Activated CD4-positive, alpha-beta T cell treated with anti-CD3 and anti-CD28 coated beads, Interleukin-2, Interleukin-6, amounts not matched to agents 100 ng/mL and 50 ng/mL, durations not matched to agents 16 hours and 8 hours (primary cell): ENCODE data around the gene MMAB.

Source experiments
- DNase-seq: peaks from one replicate; pipeline ENCODE4 v3.0.0-alpha.2; 2020

The MMAB gene

GRCh38 chr12:109601557-109601956, 28.3 kb upstream of the MMAB start:
- no peak for DNase-seq

GRCh38 chr12:109600995-109601394, 27.7 kb upstream of the MMAB start:
- DNase-seq = no peak

GRCh38 chr12:109600481-109600880, 27.2 kb upstream of the MMAB start:
- DNase-seq = no peak

- no peak for DNase-seq
Measured at GRCh38 chr12:109599087-109599486, 25.8 kb upstream of the MMAB start.

- no peak for DNase-seq
Measured at GRCh38 chr12:109598428-109598854, 25.1 kb upstream of the MMAB start.

GRCh38 chr12:109597795-109598427, 24.6 kb upstream of the MMAB start:
- peak; percentile 74 for DNase-seq

GRCh38 chr12:109597414-109597794, 24.1 kb upstream of the MMAB start:
- DNase-seq = no peak

GRCh38 chr12:109596418-109597244, 23.3 kb upstream of the MMAB start:
- no peak for DNase-seq

GRCh38 chr12:109595321-109595902, 22.1 kb upstream of the MMAB start:
- peak; percentile 66 for DNase-seq

GRCh38 chr12:109594556-109595317, 21.4 kb upstream of the MMAB start:
- DNase-seq = no peak

GRCh38 chr12:109592905-109593272, 19.6 kb upstream of the MMAB start:
- no peak for DNase-seq

- no peak for DNase-seq
Measured at GRCh38 chr12:109592195-109592904, 19.0 kb upstream of the MMAB start.

GRCh38 chr12:109591041-109591440, 17.7 kb upstream of the MMAB start:
- DNase-seq = no peak

GRCh38 chr12:109590566-109590965, 17.3 kb upstream of the MMAB start:
- DNase-seq = no peak

- no peak for DNase-seq
Measured at GRCh38 chr12:109589691-109590245, 16.5 kb upstream of the MMAB start.

- no peak for DNase-seq
Measured at GRCh38 chr12:109589240-109589590, 15.9 kb upstream of the MMAB start.

- DNase-seq = no peak
Measured at GRCh38 chr12:109588461-109589239, 15.3 kb upstream of the MMAB start.

GRCh38 chr12:109587921-109588320, 14.6 kb upstream of the MMAB start:
- DNase-seq = no peak

GRCh38 chr12:109586385-109587296, 13.3 kb upstream of the MMAB start:
- no peak for DNase-seq

- no peak for DNase-seq
Measured at GRCh38 chr12:109583733-109584132, 10.4 kb upstream of the MMAB start.

- DNase-seq = no peak
Measured at GRCh38 chr12:109582636-109583035, 9.3 kb upstream of the MMAB start.
